Smooth muscle cell (in vitro differentiated cells): ENCODE data around the gene RRAD. TPM values are rescaled to one million over a fixed set of nuclear protein-coding genes. Genes with fewer than 3 reads are reported as not detected.
"Not testable (repeated sequence)": the region's sequence is repeated elsewhere in the genome, so short reads cannot be mapped to it uniquely, and the experiment has no call there.

ENCODE experiments used
- DNase-seq: peaks from one replicate; lab custom pipeline; 2025; ENCODE audit not compliant: unreplicated experiment; lab: John Stamatoyannopoulos, UW
- H2AFZ ChIP-seq: fragments of 200-600 bp; sonication (generic); 2 replicates; pipeline ENCODE4 v1.6.0; 2016; ENCODE audit warnings: antibody characterized with exemption, low read depth, mild to moderate bottlenecking
- H3F3A ChIP-seq: fragments of 200-600 bp; sonication (generic); 2 replicates; pipeline ENCODE4 v1.6.0; 2017; ENCODE audit warnings: antibody characterized with exemption, low read depth
- H3K27ac ChIP-seq: fragments of 200-600 bp; sonication (generic); 2 replicates; pipeline ENCODE4 v1.5.1; 2016; ENCODE audit warnings: low read depth, mild to moderate bottlenecking
- H3K27me3 ChIP-seq: fragments of 200-600 bp; sonication (generic); 2 replicates; pipeline ENCODE4 v1.6.1; 2016; ENCODE audit warnings: low read depth, mild to moderate bottlenecking
- H3K36me3 ChIP-seq: fragments of 200-600 bp; sonication (generic); 2 replicates; pipeline ENCODE4 v1.5.1; 2016; ENCODE audit warnings: low read depth
- H3K4me1 ChIP-seq: fragments of 200-600 bp; sonication (generic); 2 replicates; pipeline ENCODE4 v1.5.1; 2016; ENCODE audit warnings: low read depth
- H3K4me2 ChIP-seq: fragments of 200-600 bp; sonication (generic); 2 replicates; pipeline ENCODE4 v1.6.0; 2016; ENCODE audit warnings: mild to moderate bottlenecking
- H3K4me3 ChIP-seq: fragments of 200-600 bp; sonication (generic); 2 replicates; pipeline ENCODE4 v1.5.1; 2016; ENCODE audit warnings: mild to moderate bottlenecking
- H3K79me2 ChIP-seq: fragments of 200-600 bp; sonication (generic); 2 replicates; pipeline ENCODE4 v1.6.0; 2016; ENCODE audit warnings: low read depth, mild to moderate bottlenecking
- H3K9ac ChIP-seq: fragments of 200-600 bp; sonication (generic); 2 replicates; pipeline ENCODE4 v1.6.0; 2016; ENCODE audit warnings: low read depth
- H3K9me3 ChIP-seq: fragments of 200-600 bp; sonication (generic); replicated peaks from 2 replicates; pipeline ENCODE4 v1.5.1; 2016; ENCODE audit warnings: low read depth
- H4K20me1 ChIP-seq: fragments of 200-600 bp; sonication (generic); 2 replicates; pipeline ENCODE4 v1.6.0; 2016; ENCODE audit warnings: low read depth
- WGBS: methylation state at CpG from one replicate; pipeline ENCODE4 v1.1.7; 2016; ENCODE audit warnings: low lambda C conversion rate; 5-methylcytosine and 5-hydroxymethylcytosine counted together
- polyA plus RNA-seq: library from polyadenylated mRNA; unstranded; fragments of >200 nt; fragmentation: Nextera tagmentation; extraction: Ambion mirVana; gene quantifications from 2 replicates; pipeline ENCODE4 v1.2.1, GENCODE V29; 2016
- total RNA-seq: library from RNA; depleted of rRNA; stranded (reverse); fragments of >200 nt; gene quantifications from 2 replicates; pipeline ENCODE4 v1.2.3, GENCODE V29; 2014
- TF ChIP-seq, protein P1 (sequence below): fragments of 200-600 bp; sonication (generic); IDR thresholded peaks from 2 replicates; pipeline ENCODE4 v1.5.1; 2017; ENCODE audit warnings: borderline replicate concordance, mild to moderate bottlenecking, antibody characterized with exemption; ENCODE audit not compliant: insufficient read depth, poor library complexity, severe bottlenecking

The RRAD gene
- total and polyA plus RNA-seq, 2 experiments from 2014 or later, result 7.6 to 27.5 TPM

DNA sequence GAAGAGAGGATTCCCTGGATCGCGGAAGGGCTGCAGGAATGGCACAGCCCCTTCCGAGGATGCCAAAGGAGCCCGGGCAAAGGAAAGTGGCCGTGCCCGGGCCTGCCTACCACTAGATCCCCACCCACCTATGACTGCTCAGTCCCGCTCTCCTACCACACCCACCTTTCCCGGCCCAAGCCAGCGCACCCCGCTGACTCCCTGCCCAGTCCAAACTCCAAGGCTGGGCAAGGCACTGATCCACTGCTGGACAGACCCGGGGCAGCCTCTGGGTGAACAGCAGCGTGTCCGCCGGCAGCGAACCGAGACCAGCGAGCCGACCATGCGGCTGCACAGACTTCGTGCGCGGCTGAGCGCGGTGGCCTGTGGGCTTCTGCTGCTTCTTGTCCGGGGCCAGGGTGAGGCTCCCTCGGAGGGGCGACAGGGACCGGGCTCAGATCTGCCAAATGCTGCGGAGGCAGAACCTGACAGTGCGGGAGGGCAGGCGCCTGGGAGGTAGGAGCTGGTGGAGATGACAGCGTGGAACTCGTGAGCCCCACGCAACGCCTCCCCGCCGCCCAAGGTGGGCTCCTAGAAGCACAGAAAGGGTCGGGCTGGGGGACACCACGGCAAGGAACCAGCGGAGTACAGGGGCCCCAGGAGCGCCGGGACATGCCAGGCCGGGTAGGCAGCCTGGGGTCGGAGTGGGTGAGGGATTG lies 10.1 kb upstream of the RRAD start, which contains the start of gene CES2:
CES2 (plus strand) TSS at position 203 of the 698 bp plus-strand sequence; CDS start at position 323, 120 bp downstream.
- Histone ChIP-seq H3K4me3 (peak within 1 kb of the TSS; percentile 83), H4K20me1 (peaks cover 29% of the 10 kb centered on the region), H3K36me3 (no peaks in the 10 kb centered on the region), H3K27ac (peak within 1 kb of the TSS; percentile 80), H3K4me1 (peaks cover 16% of the 10 kb centered on the region), H3F3A (no peaks in the 10 kb centered on the region), H3K4me2 (peak within 1 kb of the TSS; percentile 93), H3K79me2 (peaks cover 25% of the 10 kb centered on the region), H3K9me3 (no peaks in the 10 kb centered on the region), H3K27me3 (no peaks in the 10 kb centered on the region), H3K9ac (peak within 1 kb of the TSS; percentile 95), H2AFZ (peak within 1 kb of the TSS; percentile 64)
- 61% methylated on average over 43 of the region's 44 CpGs for WGBS
- no peak for DNase-seq
- TF ChIP-seq, protein P1, sequence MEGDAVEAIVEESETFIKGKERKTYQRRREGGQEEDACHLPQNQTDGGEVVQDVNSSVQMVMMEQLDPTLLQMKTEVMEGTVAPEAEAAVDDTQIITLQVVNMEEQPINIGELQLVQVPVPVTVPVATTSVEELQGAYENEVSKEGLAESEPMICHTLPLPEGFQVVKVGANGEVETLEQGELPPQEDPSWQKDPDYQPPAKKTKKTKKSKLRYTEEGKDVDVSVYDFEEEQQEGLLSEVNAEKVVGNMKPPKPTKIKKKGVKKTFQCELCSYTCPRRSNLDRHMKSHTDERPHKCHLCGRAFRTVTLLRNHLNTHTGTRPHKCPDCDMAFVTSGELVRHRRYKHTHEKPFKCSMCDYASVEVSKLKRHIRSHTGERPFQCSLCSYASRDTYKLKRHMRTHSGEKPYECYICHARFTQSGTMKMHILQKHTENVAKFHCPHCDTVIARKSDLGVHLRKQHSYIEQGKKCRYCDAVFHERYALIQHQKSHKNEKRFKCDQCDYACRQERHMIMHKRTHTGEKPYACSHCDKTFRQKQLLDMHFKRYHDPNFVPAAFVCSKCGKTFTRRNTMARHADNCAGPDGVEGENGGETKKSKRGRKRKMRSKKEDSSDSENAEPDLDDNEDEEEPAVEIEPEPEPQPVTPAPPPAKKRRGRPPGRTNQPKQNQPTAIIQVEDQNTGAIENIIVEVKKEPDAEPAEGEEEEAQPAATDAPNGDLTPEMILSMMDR, result no peak

DNA sequence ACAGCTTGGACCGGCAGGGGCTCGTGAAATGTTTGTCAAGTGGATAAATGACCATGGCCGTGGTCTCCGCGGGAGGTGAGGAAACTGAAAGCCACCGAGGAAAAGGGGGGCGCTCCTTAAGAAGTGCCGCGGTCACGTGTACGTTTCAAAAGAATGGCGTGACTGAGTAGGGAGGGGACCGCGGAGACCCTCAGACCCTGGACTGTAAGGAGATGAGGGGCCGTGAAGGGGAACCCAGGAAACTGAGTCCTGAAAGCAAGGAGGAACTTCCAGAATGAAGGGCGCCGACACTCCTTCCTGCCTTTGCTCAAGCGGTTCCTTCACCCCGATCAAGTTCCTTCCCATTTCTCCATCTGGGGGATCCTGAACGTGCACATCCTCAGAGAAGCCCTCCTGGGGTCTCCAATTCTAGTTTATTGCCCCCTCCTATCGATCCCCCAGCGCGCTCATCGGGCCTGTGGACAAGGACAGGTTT lies 9.5 kb upstream of the RRAD start:
- H3K79me2 ChIP-seq, result peaks cover 25% of the 10 kb centered on the region
- 6% methylated on average over 21 of the region's 24 CpGs for WGBS

DNA sequence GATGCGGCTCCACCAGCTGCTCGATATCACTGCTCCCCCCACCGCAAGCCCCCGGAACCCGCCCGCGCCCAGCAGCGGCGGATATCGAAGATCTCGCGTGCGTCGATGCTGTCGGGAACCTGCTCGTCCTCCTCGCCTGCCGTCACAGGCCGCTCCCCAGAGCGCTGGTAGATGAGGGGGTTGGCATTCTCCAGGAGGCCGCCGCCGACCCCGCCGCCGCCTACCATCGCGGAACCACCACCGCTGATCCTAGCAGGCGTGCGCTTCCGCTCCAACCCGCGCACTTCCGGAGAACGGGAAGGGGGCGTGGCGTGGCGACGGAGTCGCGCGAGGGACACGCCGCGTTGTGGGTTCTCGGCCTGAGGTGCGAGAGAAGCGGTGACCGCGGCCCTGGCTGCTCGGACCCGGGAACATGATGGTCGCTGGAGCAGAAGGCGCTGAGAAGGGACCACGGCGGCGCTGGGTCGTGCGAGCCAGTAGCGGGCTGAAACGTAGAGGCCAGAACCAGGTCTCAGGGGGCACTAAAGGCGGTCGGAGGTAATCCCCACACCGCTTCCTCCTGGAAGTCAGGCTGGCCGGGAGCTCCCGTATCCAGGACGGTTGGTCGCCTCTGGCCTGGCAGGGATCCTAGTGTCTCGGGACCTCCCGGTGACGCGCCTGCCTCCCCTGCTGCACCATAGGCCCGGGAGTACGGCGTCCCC lies 9.0 kb upstream of the RRAD start, which contains the start of gene CIAO2B:
CIAO2B (minus strand) TSS at position 265 of the 701 bp plus-strand sequence; CDS start at position 227, 38 bp downstream.
- Histone ChIP-seq H3K4me2 (peak within 1 kb of the TSS; percentile 93), H3K36me3 (no peaks in the 10 kb centered on the region), H3F3A (no peaks in the 10 kb centered on the region), H3K4me3 (peak within 1 kb of the TSS; percentile 83), H3K9ac (peak within 1 kb of the TSS; percentile 95), H3K27me3 (no peaks in the 10 kb centered on the region), H3K27ac (peak within 1 kb of the TSS; percentile 80), H2AFZ (peak within 1 kb of the TSS; percentile 64), H3K4me1 (peaks cover 16% of the 10 kb centered on the region), H4K20me1 (peaks cover 23% of the 10 kb centered on the region), H3K9me3 (no peaks in the 10 kb centered on the region), H3K79me2 (peaks cover 25% of the 10 kb centered on the region)
- DNase-seq, result peak; percentile 64
- TF ChIP-seq, protein P1, result no peak
- WGBS, result 1% methylated on average over 76 of the region's 76 CpGs

More for the DNA sequence above, 9.5 kb upstream of the RRAD start:
- H3K9me3 ChIP-seq, H3K36me3 ChIP-seq, H3F3A ChIP-seq, H3K27me3 ChIP-seq, DNase-seq: not testable (repeated sequence)
- H2AFZ ChIP-seq, result peak overlapping the region; percentile 64
- H3K4me1 ChIP-seq, result peaks cover 16% of the 10 kb centered on the region
- peak overlapping the region; percentile 80 for H3K27ac ChIP-seq
- H4K20me1 ChIP-seq, result peaks cover 29% of the 10 kb centered on the region
- H3K4me2 ChIP-seq, result peak overlapping the region; percentile 93
- peak overlapping the region; percentile 95 for H3K9ac ChIP-seq
- peak overlapping the region; percentile 83 for H3K4me3 ChIP-seq

DNA sequence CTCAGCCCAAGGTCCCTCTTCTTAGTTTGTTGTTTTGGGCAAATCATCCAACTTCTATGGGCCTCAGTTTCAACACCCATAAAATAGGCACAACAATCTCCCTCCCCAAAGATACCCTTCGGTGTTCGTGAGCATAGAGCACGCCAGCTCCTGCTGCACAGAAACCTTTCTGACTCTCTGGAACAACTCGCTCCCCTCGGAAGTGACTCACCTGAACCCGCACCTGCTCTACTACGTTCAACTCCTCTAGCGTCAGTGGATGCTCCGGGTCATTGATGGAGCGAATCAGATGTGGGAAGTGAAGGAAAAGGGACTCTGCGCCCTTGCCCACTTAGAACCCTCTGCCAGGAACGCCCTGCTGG lies 8.4 kb upstream of the RRAD start:
- 6% methylated on average over 12 of the region's 12 CpGs for WGBS
- Histone ChIP-seq H3K27ac (peak overlapping the region; percentile 80), H2AFZ (peak overlapping the region; percentile 64), H4K20me1 (peaks cover 19% of the 10 kb centered on the region), H3K79me2 (peaks cover 25% of the 10 kb centered on the region), H3K4me2 (peak overlapping the region; percentile 93), H3K4me1 (peaks cover 16% of the 10 kb centered on the region), H3K4me3 (peak overlapping the region; percentile 83), H3K27me3 (no peaks in the 10 kb centered on the region), H3K36me3 (no peaks in the 10 kb centered on the region), H3F3A (no peaks in the 10 kb centered on the region), H3K9me3 (no peaks in the 10 kb centered on the region), H3K9ac (peak overlapping the region; percentile 95)
- no peak for DNase-seq
- TF ChIP-seq, protein P1, result no peak
